ENCODE results near the gene PPP3R1.

The PPP3R1 gene

GRCh38 chr2:68258851-68259250 lies 6.5 kb upstream of the PPP3R1 start:
- DNase-seq (ENCODE audit: low read depth in 2 of 2) = no peak

DNA sequence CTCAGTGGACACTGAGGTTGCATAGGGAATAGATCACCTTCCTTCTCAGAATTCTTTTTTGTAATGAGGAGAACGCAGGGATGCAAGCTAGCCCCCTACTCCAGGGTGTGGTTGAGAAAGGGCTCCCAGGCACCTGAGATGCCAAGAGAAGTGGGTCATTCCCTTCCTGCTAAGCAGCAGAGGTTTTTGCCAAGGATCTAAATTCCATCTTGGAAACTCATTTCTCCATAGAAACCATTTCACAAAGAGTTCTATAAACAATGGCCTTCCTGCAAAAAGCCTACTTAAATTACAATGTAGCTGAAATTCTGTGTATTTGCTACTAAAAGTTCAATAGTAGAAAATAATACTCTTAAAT lies 3.7 kb upstream of the PPP3R1 start:
- no peak for DNase-seq (ENCODE audit: low read depth in 2 of 2)

DNA sequence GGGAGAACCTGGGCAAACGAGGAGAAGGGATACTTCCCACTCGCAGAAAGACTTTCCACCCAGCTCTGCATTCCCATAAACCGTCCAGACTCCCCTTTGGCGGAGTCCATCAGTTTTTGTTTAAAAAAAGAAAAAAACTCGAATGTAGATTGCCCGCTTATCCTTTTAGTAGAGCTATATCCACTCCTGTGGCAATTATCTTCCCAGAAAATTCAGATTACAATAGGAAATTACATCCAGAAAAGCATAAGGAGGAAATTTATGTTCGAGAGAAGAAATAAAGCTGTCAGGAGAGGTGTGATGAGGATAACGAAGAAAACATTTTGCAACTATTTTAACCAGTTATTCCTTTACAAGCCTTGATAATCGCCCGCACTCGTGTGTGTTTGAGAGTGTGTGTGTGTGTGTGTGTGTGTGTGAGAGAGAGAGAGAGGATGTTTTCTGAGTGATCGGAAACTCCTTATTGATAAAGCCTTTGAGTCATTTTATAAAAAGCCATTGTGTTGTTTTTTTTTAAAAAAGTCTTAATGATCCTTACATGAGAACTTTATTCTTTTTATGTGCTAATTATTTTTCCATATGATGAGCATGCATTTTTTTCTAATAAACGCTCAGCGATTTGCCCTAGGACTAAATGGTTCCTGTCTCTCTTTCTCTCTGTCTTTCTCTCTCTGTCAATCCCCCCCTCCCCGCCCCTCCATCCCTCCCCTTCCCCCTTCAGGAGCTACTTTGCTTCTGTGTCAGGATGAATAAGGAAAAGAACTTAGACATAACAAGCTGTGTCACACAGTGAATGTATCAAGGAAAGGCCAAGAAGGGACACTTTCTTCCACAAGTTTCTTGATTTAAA lies 1.1 kb upstream of the PPP3R1 start:
- no peak for DNase-seq (ENCODE audit: low read depth in 2 of 2)

DNA sequence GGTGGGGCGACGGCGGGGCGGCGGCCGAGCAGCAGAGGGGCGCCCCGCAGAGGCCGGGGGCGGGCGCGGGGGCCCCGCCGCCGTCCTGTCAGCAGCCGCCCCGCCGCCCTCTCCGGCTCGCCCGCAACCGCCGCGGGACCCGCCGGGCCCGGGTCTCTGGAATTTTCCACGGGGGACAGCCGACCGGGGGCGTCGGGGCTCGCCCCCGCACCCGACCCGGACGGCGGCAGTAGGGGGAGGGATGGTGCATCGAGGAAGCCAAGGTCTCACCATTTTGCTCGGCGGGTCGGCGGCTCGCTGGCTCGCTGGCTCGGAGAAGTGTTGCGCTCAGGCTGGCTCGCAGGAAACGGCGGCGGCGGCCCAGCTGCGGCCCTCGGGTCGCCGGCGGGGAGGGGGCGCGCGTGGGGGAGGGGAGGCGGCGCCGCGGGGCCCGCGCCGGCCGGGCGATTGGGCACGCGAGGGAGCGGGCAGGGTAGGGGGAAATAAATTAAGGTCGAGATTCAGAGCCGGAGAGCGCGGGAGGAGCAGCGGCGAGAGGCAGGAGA lies 405 bp downstream of the PPP3R1 start:
- DNase-seq (ENCODE audit: low read depth in 2 of 2) = no peak

DNA sequence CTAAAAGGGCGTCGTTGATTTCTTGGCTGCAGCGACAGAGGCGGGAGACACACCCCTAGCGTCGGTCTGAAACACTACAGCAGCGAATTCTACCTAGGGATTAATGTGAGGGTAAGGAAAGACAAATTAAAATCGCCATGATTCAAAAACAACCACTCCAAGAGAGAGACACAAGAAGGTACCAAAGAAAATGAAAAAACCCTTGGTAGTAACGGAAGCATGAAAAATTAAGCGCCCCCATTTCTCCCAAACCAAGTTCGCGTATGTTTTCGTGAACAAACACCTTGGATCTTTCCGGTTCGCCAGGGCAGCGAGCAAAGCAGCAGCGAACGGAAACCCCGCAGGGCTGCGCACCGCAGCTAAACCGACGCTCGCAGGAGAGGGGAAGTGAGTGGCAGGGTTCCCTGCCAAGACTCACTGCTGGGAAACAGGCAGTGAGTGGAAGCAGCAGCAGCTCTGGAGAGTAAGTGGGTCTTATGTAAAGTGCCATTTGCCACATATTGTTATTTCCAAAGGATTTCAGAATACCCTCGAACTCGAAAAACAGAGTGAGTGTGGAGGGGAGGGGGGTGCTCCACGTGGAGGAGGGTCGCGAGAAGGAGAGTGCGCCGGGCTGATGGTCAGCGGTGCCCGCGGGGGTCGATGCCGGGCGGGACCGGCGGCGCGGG lies 1.0 kb downstream of the PPP3R1 start:
- DNase-seq (ENCODE audit: low read depth in 2 of 2) = peak; percentile 49 to 63

- no peak for DNase-seq (ENCODE audit: low read depth in 2 of 2)
Observed at GRCh38 chr2:68250652-68251186, 1.6 kb downstream of the PPP3R1 start.

GRCh38 chr2:68250196-68250595 lies 2.1 kb downstream of the PPP3R1 start:
- no peak for DNase-seq (ENCODE audit: low read depth in 2 of 2)

GRCh38 chr2:68248806-68249205 lies 3.5 kb downstream of the PPP3R1 start:
- no peak for DNase-seq (ENCODE audit: low read depth in 2 of 2)

GRCh38 chr2:68248361-68248760 lies 4.0 kb downstream of the PPP3R1 start:
- no peak for DNase-seq (ENCODE audit: low read depth in 2 of 2)

- DNase-seq (ENCODE audit: low read depth in 2 of 2) = no peak
Observed at GRCh38 chr2:68246396-68246795, 5.9 kb downstream of the PPP3R1 start.

- no peak for DNase-seq (ENCODE audit: low read depth in 2 of 2)
Observed at GRCh38 chr2:68245672-68246071, 6.7 kb downstream of the PPP3R1 start.

- no peak for DNase-seq (ENCODE audit: low read depth in 2 of 2)
Observed at GRCh38 chr2:68245066-68245465, 7.3 kb downstream of the PPP3R1 start.

DNA sequence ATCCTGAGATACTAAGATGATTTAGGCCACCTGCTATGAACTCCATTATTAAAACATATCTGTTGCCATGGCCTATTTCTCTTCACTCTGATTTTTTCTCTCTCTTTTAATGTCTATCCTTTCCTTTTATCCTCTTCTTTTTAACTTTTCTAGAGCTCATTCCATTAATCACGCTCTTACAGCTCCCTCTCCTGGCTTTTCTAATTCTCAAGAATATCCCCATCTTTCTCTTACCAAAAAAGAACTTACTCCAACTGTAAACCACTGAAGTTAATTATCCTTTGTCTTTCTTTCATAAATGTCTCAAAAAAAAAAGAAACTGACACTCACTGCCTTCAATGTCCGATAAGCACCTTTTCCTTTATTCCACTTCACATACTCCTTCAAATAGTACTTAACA lies 7.9 kb downstream of the PPP3R1 start:
- DNase-seq (ENCODE audit: low read depth in 2 of 2) = no peak

DNA sequence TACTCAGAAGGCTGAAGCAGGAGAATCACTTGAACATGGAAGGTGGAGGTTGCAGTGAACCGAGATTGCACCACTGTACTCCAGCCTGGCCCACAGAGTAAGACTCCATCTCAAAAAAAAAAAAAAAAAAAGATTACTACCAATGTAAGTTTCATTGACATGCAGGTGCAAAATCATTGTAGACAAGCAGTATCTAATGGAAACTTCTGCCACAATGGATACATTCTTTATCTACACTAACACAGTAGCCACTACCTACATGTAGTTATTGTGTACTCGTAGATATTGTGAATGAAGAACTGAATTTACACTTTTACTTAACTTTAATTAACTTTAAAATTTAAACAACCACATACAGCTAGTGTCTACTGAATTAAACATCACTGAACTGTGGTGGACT lies 10.6 kb downstream of the PPP3R1 start:
- no peak for DNase-seq (ENCODE audit: low read depth in 2 of 2)

GRCh38 chr2:68240446-68240845 lies 11.9 kb downstream of the PPP3R1 start:
- DNase-seq (ENCODE audit: low read depth in 2 of 2) = no peak

GRCh38 chr2:68238955-68239822 lies 13.1 kb downstream of the PPP3R1 start:
- DNase-seq (ENCODE audit: low read depth in 2 of 2) = no peak

- no peak for DNase-seq (ENCODE audit: low read depth in 2 of 2)
Observed at GRCh38 chr2:68237976-68238580, 14.3 kb downstream of the PPP3R1 start.

GRCh38 chr2:68237404-68237803 lies 14.9 kb downstream of the PPP3R1 start:
- no peak for DNase-seq (ENCODE audit: low read depth in 2 of 2)

GRCh38 chr2:68236876-68237275 lies 15.5 kb downstream of the PPP3R1 start:
- no peak for DNase-seq (ENCODE audit: low read depth in 2 of 2)

DNA sequence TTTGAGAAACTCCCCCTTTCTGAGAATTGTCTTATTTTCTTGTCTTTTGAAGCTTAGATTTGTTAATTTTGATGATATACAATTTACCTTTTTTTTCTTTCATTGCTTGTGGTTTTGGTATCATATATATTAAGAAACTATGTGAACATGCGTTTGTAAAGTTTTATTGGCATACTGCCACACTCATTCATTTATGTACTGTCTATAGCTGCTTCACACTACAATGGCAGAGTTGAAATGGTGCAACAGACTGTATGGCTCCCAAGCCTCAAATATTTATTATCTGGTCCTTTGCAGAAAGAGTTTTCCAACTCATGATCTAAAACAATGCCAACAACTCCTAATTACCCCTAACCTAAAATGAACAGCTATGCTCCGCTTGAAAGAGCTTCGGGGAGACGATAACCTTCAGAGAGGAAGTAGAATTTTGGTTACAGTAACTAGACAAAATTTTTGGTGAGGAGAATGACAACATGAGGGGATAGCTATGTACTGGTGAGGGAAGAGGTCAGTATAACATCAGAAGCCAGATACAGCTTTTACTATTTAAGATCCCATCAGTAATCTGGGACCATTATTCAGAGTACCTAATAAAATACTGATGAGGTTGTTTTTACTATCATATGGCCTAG lies 16.1 kb downstream of the PPP3R1 start:
- DNase-seq (ENCODE audit: low read depth in 2 of 2) = no peak

DNA sequence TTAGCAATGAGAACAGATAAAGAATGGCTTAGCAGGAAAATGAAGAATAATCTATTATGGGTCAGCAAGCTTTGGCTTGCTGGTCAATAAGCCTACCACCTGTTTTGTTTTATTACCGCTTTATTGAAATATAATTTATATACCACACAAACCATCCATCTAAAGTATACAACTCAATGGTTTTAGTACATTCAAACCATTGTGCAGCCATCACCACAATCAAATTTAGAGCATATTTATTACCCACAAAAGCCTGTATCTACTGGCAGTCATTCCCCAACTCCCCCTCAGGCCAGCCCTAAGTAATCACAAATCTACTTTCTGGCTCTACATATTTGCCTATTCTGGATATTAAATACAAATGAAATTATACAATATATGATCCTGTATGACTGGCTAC lies 17.2 kb downstream of the PPP3R1 start:
- DNase-seq (ENCODE audit: low read depth in 2 of 2) = no peak
